Activated CD4-positive, alpha-beta T cell treated with anti-CD3 and anti-CD28 coated beads, Interleukin-2, amount 10 ng/mL, durations not matched to agents 7 days and 5 days (primary cell): Measurements from ENCODE around the gene MAN1A1. TPM values are rescaled to one million over a fixed set of nuclear protein-coding genes. Genes with fewer than 3 reads are reported as not detected.

Experiments used
- CTCF ChIA-PET: fragments of 350-600 bp; sonication (Branson Sonifier 250); formaldehyde crosslinking; loops from one replicate; lab custom pipeline; 2021; ENCODE audit warnings: antibody characterized with exemption; lab: Charles Lee
- POLR2A ChIA-PET: fragments of 350-600 bp; sonication (Branson Sonifier 250); formaldehyde crosslinking; loops from one replicate; lab custom pipeline; 2021; ENCODE audit warnings: antibody characterized with exemption; lab: Charles Lee
- DNase-seq: peaks from one replicate; pipeline ENCODE4 v3.0.0-alpha.2; 2020
- H3K27ac Mint-ChIP-seq: one replicate; pipeline ENCODE4 v1.8.0; 2021; ENCODE audit warnings: mild to moderate bottlenecking, moderate library complexity, mixed read lengths
- H3K27me3 Mint-ChIP-seq: one replicate; pipeline ENCODE4 v1.8.0; 2021; ENCODE audit warnings: mixed read lengths
- H3K36me3 Mint-ChIP-seq: one replicate; pipeline ENCODE4 v1.8.0; 2021; ENCODE audit warnings: low read depth, mixed read lengths
- H3K4me1 Mint-ChIP-seq: one replicate; pipeline ENCODE4 v1.8.0; 2021; ENCODE audit warnings: mixed read lengths
- H3K4me3 Mint-ChIP-seq: one replicate; pipeline ENCODE4 v1.8.0; 2021; ENCODE audit warnings: mild to moderate bottlenecking, moderate library complexity, mixed read lengths
- H3K9me3 Mint-ChIP-seq: one replicate; pipeline ENCODE4 v1.8.0; 2021; ENCODE audit warnings: mixed read lengths
- total RNA-seq, 2 experiments: library from RNA; stranded (reverse); gene quantifications; one replicate each; pipeline ENCODE4 v1.2.3, GENCODE V29; 2021

Gene MAN1A1
- total RNA-seq, 2 experiments from 2014 or later, result 10.5 to 10.6 TPM

GRCh38 chr6:119330520-119331113 is 18.9 kb downstream of the MAN1A1 start:
- DNase-seq, result no peak
- Mint-ChIP-seq H3K4me3 (no peak overlapping the region), H3K4me1 (peaks cover 31% of the 10 kb centered on the region), H3K27me3 (no peaks in the 10 kb centered on the region), H3K9me3 (no peaks in the 10 kb centered on the region), H3K36me3 (peaks cover 6% of the 10 kb centered on the region), H3K27ac (no peak overlapping the region)
- ChIA-PET POLR2A (no interaction called here), CTCF (no interaction called here)

GRCh38 chr6:119329794-119330180 is 19.8 kb downstream of the MAN1A1 start:
- Mint-ChIP-seq H3K4me3 (no peak overlapping the region), H3K36me3 (peaks cover 7% of the 10 kb centered on the region), H3K27me3 (no peaks in the 10 kb centered on the region), H3K27ac (no peak overlapping the region), H3K9me3 (no peaks in the 10 kb centered on the region), H3K4me1 (peaks cover 26% of the 10 kb centered on the region)
- ChIA-PET CTCF (no interaction called here), POLR2A (no interaction called here)
- no peak for DNase-seq

GRCh38 chr6:119328892-119329793 is 20.4 kb downstream of the MAN1A1 start:
- Mint-ChIP-seq H3K4me3 (no peak overlapping the region), H3K27me3 (no peaks in the 10 kb centered on the region), H3K36me3 (peaks cover 7% of the 10 kb centered on the region), H3K9me3 (no peaks in the 10 kb centered on the region), H3K27ac (no peak overlapping the region), H3K4me1 (peaks cover 25% of the 10 kb centered on the region)
- ChIA-PET POLR2A (no interaction called here), CTCF (no interaction called here)
- DNase-seq, result no peak

GRCh38 chr6:119328254-119328653 is 21.3 kb downstream of the MAN1A1 start:
- ChIA-PET POLR2A (no interaction called here), CTCF (no interaction called here)
- H3K4me1 Mint-ChIP-seq, result peaks cover 26% of the 10 kb centered on the region
- no peaks in the 10 kb centered on the region for H3K27me3 Mint-ChIP-seq
- H3K4me3 Mint-ChIP-seq, result no peak overlapping the region
- peaks cover 7% of the 10 kb centered on the region for H3K36me3 Mint-ChIP-seq
- H3K27ac Mint-ChIP-seq, result no peak overlapping the region
- no peaks in the 10 kb centered on the region for H3K9me3 Mint-ChIP-seq
- DNase-seq, result no peak

- DNase-seq, result no peak
- Mint-ChIP-seq H3K4me1 (peaks cover 26% of the 10 kb centered on the region), H3K27me3 (no peaks in the 10 kb centered on the region), H3K4me3 (no peak overlapping the region), H3K27ac (no peak overlapping the region), H3K9me3 (no peaks in the 10 kb centered on the region), H3K36me3 (peaks cover 7% of the 10 kb centered on the region)
- CTCF ChIA-PET, result no interaction called here
- POLR2A ChIA-PET, result no interaction called here
These were observed 21.8 kb downstream of the MAN1A1 start for GRCh38 chr6:119327810-119328209.

- H3K27ac Mint-ChIP-seq, result no peak overlapping the region
- ChIA-PET POLR2A (no interaction called here), CTCF (interaction anchor here (0.6 to 0.9 kb wide), 4 partner anchors 8 to 197 kb away, joined by 3 to 6 read pairs (median 3); no protein-coding TSS in a partner anchor)
- no peak overlapping the region for H3K4me3 Mint-ChIP-seq
- DNase-seq, result no peak
- H3K27me3 Mint-ChIP-seq, result no peaks in the 10 kb centered on the region
- peaks cover 28% of the 10 kb centered on the region for H3K4me1 Mint-ChIP-seq
- peaks cover 7% of the 10 kb centered on the region for H3K36me3 Mint-ChIP-seq
- H3K9me3 Mint-ChIP-seq, result no peaks in the 10 kb centered on the region
These were observed 23.1 kb downstream of the MAN1A1 start for GRCh38 chr6:119326291-119327005.

- POLR2A ChIA-PET, result no interaction called here
- Mint-ChIP-seq H3K27ac (no peak overlapping the region), H3K27me3 (no peaks in the 10 kb centered on the region), H3K4me3 (no peak overlapping the region), H3K9me3 (no peaks in the 10 kb centered on the region), H3K36me3 (peaks cover 7% of the 10 kb centered on the region), H3K4me1 (peaks cover 27% of the 10 kb centered on the region)
- CTCF ChIA-PET, result interaction anchor here (0.6 to 0.9 kb wide), 3 partner anchors 9 to 12 kb away, joined by 3 read pairs; no protein-coding TSS in a partner anchor
- DNase-seq, result no peak
These were observed 23.8 kb downstream of the MAN1A1 start for GRCh38 chr6:119325559-119326265.

GRCh38 chr6:119324718-119325117 is 24.8 kb downstream of the MAN1A1 start:
- Mint-ChIP-seq H3K27me3 (no peaks in the 10 kb centered on the region), H3K9me3 (no peaks in the 10 kb centered on the region), H3K27ac (no peak overlapping the region), H3K36me3 (peaks cover 2% of the 10 kb centered on the region), H3K4me3 (no peak overlapping the region), H3K4me1 (peaks cover 20% of the 10 kb centered on the region)
- DNase-seq, result no peak
- POLR2A ChIA-PET, result no interaction called here
- CTCF ChIA-PET, result no interaction called here

GRCh38 chr6:119323931-119324330 is 25.6 kb downstream of the MAN1A1 start:
- Mint-ChIP-seq H3K36me3 (peaks cover 1% of the 10 kb centered on the region), H3K4me1 (peaks cover 20% of the 10 kb centered on the region), H3K27me3 (no peaks in the 10 kb centered on the region), H3K9me3 (no peaks in the 10 kb centered on the region), H3K4me3 (no peak overlapping the region), H3K27ac (no peak overlapping the region)
- DNase-seq, result no peak
- POLR2A ChIA-PET, result no interaction called here
- CTCF ChIA-PET, result no interaction called here

- POLR2A ChIA-PET, result interaction anchor here (1.0 kb wide), 1 partner anchor 9 kb away, joined by 7 read pairs; no protein-coding TSS in a partner anchor
- H3K4me3 Mint-ChIP-seq, result no peak overlapping the region
- CTCF ChIA-PET, result no interaction called here
These were observed 26.1 kb downstream of the MAN1A1 start for GRCh38 chr6:119323478-119323877.

GRCh38 chr6:119322715-119323350 is 26.7 kb downstream of the MAN1A1 start:
- POLR2A ChIA-PET, result interaction anchor here (0.7 to 1.0 kb wide), 2 partner anchors 8 to 618 kb away, joined by 3 to 7 read pairs; no protein-coding TSS in a partner anchor
- Mint-ChIP-seq H3K4me1 (peaks cover 20% of the 10 kb centered on the region), H3K4me3 (no peak overlapping the region), H3K9me3 (no peaks in the 10 kb centered on the region), H3K36me3 (peaks cover 1% of the 10 kb centered on the region), H3K27ac (peak overlapping the region; percentile 65), H3K27me3 (no peaks in the 10 kb centered on the region)
- DNase-seq, result peak; percentile 73
- CTCF ChIA-PET, result interaction anchor here (0.8 to 2.3 kb wide), 4 partner anchors 9 to 99 kb away, joined by 3 to 8 read pairs (median 3); no protein-coding TSS in a partner anchor

More at GRCh38 chr6:119323478-119323877, 26.1 kb downstream of the MAN1A1 start:
- Mint-ChIP-seq H3K4me1 (peaks cover 20% of the 10 kb centered on the region), H3K9me3 (no peaks in the 10 kb centered on the region), H3K36me3 (peaks cover 1% of the 10 kb centered on the region), H3K27me3 (no peaks in the 10 kb centered on the region), H3K27ac (no peak overlapping the region)
- no peak for DNase-seq

- H3K36me3 Mint-ChIP-seq, result peaks cover 1% of the 10 kb centered on the region
- no peaks in the 10 kb centered on the region for H3K27me3 Mint-ChIP-seq
- H3K9me3 Mint-ChIP-seq, result no peaks in the 10 kb centered on the region
- POLR2A ChIA-PET, result no interaction called here
- CTCF ChIA-PET, result interaction anchor here (1.1 to 2.3 kb wide), 3 partner anchors 11 to 98 kb away, joined by 3 to 8 read pairs (median 3); no protein-coding TSS in a partner anchor
- H3K27ac Mint-ChIP-seq, result no peak overlapping the region
- DNase-seq, result no peak
- peaks cover 20% of the 10 kb centered on the region for H3K4me1 Mint-ChIP-seq
- no peak overlapping the region for H3K4me3 Mint-ChIP-seq
These were observed 27.5 kb downstream of the MAN1A1 start for GRCh38 chr6:119322034-119322433.
